ENCODE results near the gene CYB5D1.

GRCh38 chr17:7830616-7831015 lies 27.2 kb upstream of the CYB5D1 start:
- TF ChIP-seq CTCF (conservative IDR thresholded peaks at IDR 0.05), result no peak
- no peak for TF ChIP-seq ZFX (IDR thresholded peaks at IDR 0.05)
